HCT116 (cell line): Measurements from ENCODE around the gene MCC. TPM values are rescaled to one million over a fixed set of nuclear protein-coding genes. Genes with fewer than 3 reads are reported as not detected.

ENCODE experiments used
- ATAC-seq: fragments of 200-7000 bp; cut with Tn5 transposase; 2 replicates; pipeline ENCODE4 v1.9.1; 2020; ENCODE audit warnings: mild to moderate bottlenecking, moderate library complexity
- BruUV-seq: library from RNA; stranded (reverse); fragments of 400-500 nt; replicated peaks from 2 replicates; lab custom pipeline; 2021; lab: Mats Ljungman, UMichigan
- CTCF ChIA-PET: fragments of 300-600 bp; sonication (Branson Sonifier 250); formaldehyde crosslinking; loops from one replicate; lab custom pipeline; 2021; ENCODE audit warnings: antibody characterized with exemption; lab: Charles Lee
- POLR2A ChIA-PET: fragments of 300-600, 350-600 bp; sonication (Branson Sonifier 250); formaldehyde crosslinking; loops from one replicate; lab custom pipeline; 2021; ENCODE audit warnings: antibody characterized with exemption; lab: Charles Lee
- RAD21 ChIA-PET, 2 experiments: fragments of 300-600 bp; sonication (Branson Sonifier 250); formaldehyde crosslinking; loops; one replicate each; lab custom pipeline; 2023; ENCODE audit warnings: low total read pairs in 2 of 2; ENCODE audit not compliant: uncharacterized antibody in 2 of 2, unreplicated experiment in 2 of 2, low non-redundant PET in 1 of 2; lab: Charles Lee
- DNase-seq: peaks from one replicate; pipeline ENCODE4 v3.0.0-alpha.2; 2010; ENCODE audit warnings: low read depth, low spot score
- H2AFZ ChIP-seq: fragments of 200-600 bp; shearing (Covaris generic), sonication (generic); 2 replicates; pipeline ENCODE4 v1.6.1; 2017; ENCODE audit warnings: low read depth, mixed run types, mixed read lengths, antibody characterized with exemption, low read length; ENCODE audit not compliant: poor library complexity, severe bottlenecking
- H3K27ac ChIP-seq: 2 replicates; pipeline ENCODE4 v1.5.1; 2012; ENCODE audit warnings: low read depth, low read length
- H3K27me3 ChIP-seq: fragments of 200-600 bp; sonication (generic); 2 replicates; pipeline ENCODE4 v1.6.1; 2016; ENCODE audit warnings: mixed run types, low read length, mixed read lengths; ENCODE audit not compliant: insufficient read depth
- H3K36me3 ChIP-seq, 2 experiments: fragments of 200-500 bp in 1 of 2; fragments of 200-600 bp in 1 of 2; sonication (Bioruptor generic) in 1 of 2; sonication (generic) in 1 of 2; 2 replicates each; pipeline versions ENCODE4 v1.5.1 to v1.6.1; 2014 to 2016; ENCODE audit warnings: low read length in 2 of 2, inconsistent platforms in 1 of 2, mixed read lengths in 1 of 2, mixed run types in 1 of 2; ENCODE audit not compliant: insufficient read depth in 2 of 2, control insufficient read depth in 1 of 2
- H3K4me1 ChIP-seq, 2 experiments: fragments of 200-600 bp in 1 of 2; sonication (generic) in 1 of 2; 2 replicates each; pipeline versions ENCODE4 v1.5.1 to v1.6.1; 2012 to 2017; ENCODE audit warnings: low read length in 2 of 2, inconsistent platforms in 1 of 2, mild to moderate bottlenecking in 1 of 2, mixed read lengths in 1 of 2, mixed run types in 1 of 2, moderate library complexity in 1 of 2; ENCODE audit not compliant: insufficient read depth in 2 of 2, control insufficient read depth in 1 of 2
- H3K4me2 ChIP-seq: fragments of 200-600 bp; sonication (generic); 2 replicates; pipeline ENCODE4 v1.6.1; 2017; ENCODE audit warnings: mixed run types, low read length, mixed read lengths
- H3K4me3 ChIP-seq, 2 experiments: fragments of 200-600 bp in 1 of 2; sonication (generic) in 1 of 2; replicated peaks in 1 of 2; 2 replicates each; pipeline ENCODE4 v1.5.1; 2011 to 2016; ENCODE audit warnings: low read length in 2 of 2, control low read depth in 1 of 2, low read depth in 1 of 2, mild to moderate bottlenecking in 1 of 2, mixed read lengths in 1 of 2, mixed run types in 1 of 2
- H3K79me2 ChIP-seq: fragments of 200-600 bp; sonication (generic); 2 replicates; pipeline ENCODE4 v1.6.1; 2017; ENCODE audit warnings: mild to moderate bottlenecking, mixed run types, low read length, moderate library complexity, mixed read lengths; ENCODE audit not compliant: insufficient read depth
- H3K9ac ChIP-seq: fragments of 200-600 bp; sonication (generic); 2 replicates; pipeline ENCODE4 v1.6.1; 2016; ENCODE audit warnings: low read length, mixed read lengths
- H3K9me2 ChIP-seq: fragments of 200-600 bp; sonication (generic), shearing (Covaris generic); 2 replicates; pipeline ENCODE4 v1.6.1; 2017; ENCODE audit warnings: mixed run types, mild to moderate bottlenecking, moderate library complexity; ENCODE audit not compliant: insufficient read depth
- H3K9me3 ChIP-seq, 2 experiments: fragments of 200-500 bp in 1 of 2; fragments of 200-600 bp in 1 of 2; sonication (Bioruptor generic) in 1 of 2; sonication (generic) in 1 of 2; 2 replicates each; pipeline ENCODE4 v1.6.1; 2014 to 2017; ENCODE audit warnings: low read length in 2 of 2, mixed read lengths in 2 of 2, inconsistent platforms in 1 of 2, low read depth in 1 of 2, mild to moderate bottlenecking in 1 of 2, mixed run types in 1 of 2, moderate library complexity in 1 of 2; ENCODE audit not compliant: control insufficient read depth in 1 of 2, insufficient read depth in 1 of 2
- H4K20me1 ChIP-seq: fragments of 200-600 bp; sonication (generic), shearing (Covaris generic); 2 replicates; pipeline ENCODE4 v1.6.1; 2017; ENCODE audit warnings: mixed run types, mild to moderate bottlenecking, moderate library complexity; ENCODE audit not compliant: insufficient read depth
- ATF3 ChIP-seq: IDR thresholded peaks from 2 replicates; pipeline ENCODE4 v1.6.1; 2012
- CTCF ChIP-seq, 3 experiments: fragments of 200-600 bp in 1 of 3; sonication (generic) in 1 of 3; IDR thresholded peaks in 2 of 3; conservative IDR thresholded peaks in 1 of 3; 2 replicates each; pipeline ENCODE4 v1.5.1; 2012 to 2017; ENCODE audit warnings: low read depth in 2 of 3, low read length in 2 of 3, antibody characterized with exemption in 1 of 3, borderline replicate concordance in 1 of 3, control low read depth in 1 of 3, mild to moderate bottlenecking in 1 of 3, mixed read lengths in 1 of 3, mixed run types in 1 of 3, moderate library complexity in 1 of 3; ENCODE audit not compliant: insufficient read depth in 1 of 3
- ELF1 ChIP-seq: IDR thresholded peaks from 2 replicates; pipeline ENCODE4 v1.6.1; 2012; ENCODE audit warnings: low read depth, borderline replicate concordance
- EZH2 ChIP-seq: fragments of 200-600 bp; sonication (generic); IDR thresholded peaks from 2 replicates; pipeline ENCODE4 v1.6.1; 2017; ENCODE audit warnings: antibody characterized with exemption, mixed run types
- EZH2phosphoT487 ChIP-seq: fragments of 200-600 bp; IDR thresholded peaks from 2 replicates; pipeline ENCODE4 v1.6.1; 2018; ENCODE audit warnings: antibody characterized with exemption, borderline replicate concordance
- FOSL1 ChIP-seq: IDR thresholded peaks from 2 replicates; pipeline ENCODE4 v1.6.1; 2012; ENCODE audit warnings: low read depth
- MAX ChIP-seq: IDR thresholded peaks from 2 replicates; pipeline ENCODE4 v1.6.1; 2012
- POLR2A ChIP-seq: IDR thresholded peaks from 2 replicates; pipeline ENCODE4 v1.7.0; 2011; ENCODE audit warnings: borderline replicate concordance; ENCODE audit not compliant: insufficient read depth, insufficient read length; ENCODE audit errors: extremely low read depth
- RAD21 ChIP-seq: IDR thresholded peaks from 2 replicates; pipeline ENCODE4 v1.6.1; 2012; ENCODE audit warnings: low read depth, mild to moderate bottlenecking
- REST ChIP-seq: IDR thresholded peaks from 2 replicates; pipeline ENCODE4 v1.6.1; 2012; ENCODE audit warnings: low read depth
- SIN3A ChIP-seq: IDR thresholded peaks from 2 replicates; pipeline ENCODE4 v1.6.1; 2012; ENCODE audit warnings: low read depth
- SP1 ChIP-seq: IDR thresholded peaks from 2 replicates; pipeline ENCODE4 v1.6.1; 2012; ENCODE audit warnings: low read depth
- TCF7L2 ChIP-seq: IDR thresholded peaks from 2 replicates; pipeline ENCODE4 v1.7.0; 2011; ENCODE audit warnings: borderline replicate concordance, inconsistent platforms; ENCODE audit not compliant: insufficient read depth, insufficient read length; ENCODE audit errors: extremely low read depth
- YY1 ChIP-seq: IDR thresholded peaks from 2 replicates; pipeline ENCODE4 v1.6.1; 2011; ENCODE audit warnings: low read length, low read depth, moderate library complexity, mild to moderate bottlenecking; ENCODE audit not compliant: insufficient replicate concordance; ENCODE audit errors: extremely low read depth
- ZNF274 ChIP-seq: fragments of 200-500 bp; sonication (Bioruptor generic); IDR thresholded peaks from 2 replicates; pipeline ENCODE4 v1.6.1; 2014; ENCODE audit warnings: mild to moderate bottlenecking, low read depth, low read length, inconsistent platforms
- intact Hi-C: fragments of 100-400 bp; cut with micrococcal nuclease; formaldehyde crosslinking; loops from 2 replicates; pipeline ENCODE4 v1.10.0; 2022
- total RNA-seq: library from RNA; stranded (reverse); gene quantifications from one replicate; pipeline ENCODE4 v1.2.1, GENCODE V29; 2021; ENCODE audit not compliant: unreplicated experiment

Gene MCC
- total RNA-seq, 1 experiment from 2014 or later = 20.1 TPM

- intact Hi-C loops = no loop called here
- POLR2A ChIA-PET = no interaction called here
- RAD21 ChIA-PET = no interaction called here
These were observed 502.0 kb downstream of the MCC start for GRCh38 chr5:112986224-112986623.

GRCh38 chr5:112983363-112983762, 504.9 kb downstream of the MCC start:
- no peaks in the 10 kb centered on the region for H3K9me3 ChIP-seq
- no peak for ATAC-seq
- ChIA-PET POLR2A (no interaction called here), RAD21 (no interaction called here), CTCF (no interaction called here)
- BruUV-seq = no TSS peak
- H3K4me2 ChIP-seq = no peak overlapping the region
- DNase-seq = no peak
- no peaks in the 10 kb centered on the region for H3K36me3 ChIP-seq
- no peaks in the 10 kb centered on the region for H3K9me2 ChIP-seq
- TF ChIP-seq TCF7L2 = no peak
- TF ChIP-seq ZNF274 = no peak
- no peak for TF ChIP-seq POLR2A
- no peak for TF ChIP-seq CTCF (IDR thresholded peaks at IDR 0.05 in 2 of 3, conservative IDR thresholded peaks at IDR 0.05 in 1 of 3; ENCODE audit: borderline replicate concordance in 1 of 3, insufficient read depth in 1 of 3, low read depth in 2 of 3, low read length in 2 of 3)
- TF ChIP-seq MAX = no peak
- no peak for TF ChIP-seq RAD21
- TF ChIP-seq ELF1 = no peak
- TF ChIP-seq FOSL1 = no peak
- no peak for TF ChIP-seq SP1
- no peak for TF ChIP-seq REST
- TF ChIP-seq EZH2phosphoT487 = no peak
- no peak for TF ChIP-seq EZH2
- no peak for TF ChIP-seq ATF3
- TF ChIP-seq SIN3A = no peak
- no peaks in the 10 kb centered on the region for H4K20me1 ChIP-seq
- no peak overlapping the region for H3K4me3 ChIP-seq
- intact Hi-C loops = no loop called here
- peaks cover 98% of the 10 kb centered on the region for H3K79me2 ChIP-seq
- no peak overlapping the region for H2AFZ ChIP-seq
- peaks cover 0 to 5% of the 10 kb centered on the region in 2 experiments; a peak in 2 of 4 replicates for H3K4me1 ChIP-seq
- no peak overlapping the region for H3K27ac ChIP-seq
- no peak overlapping the region for H3K9ac ChIP-seq
- H3K27me3 ChIP-seq = no peaks in the 10 kb centered on the region

More at GRCh38 chr5:112986224-112986623, 502.0 kb downstream of the MCC start:
- no TSS peak for BruUV-seq
- no peaks in the 10 kb centered on the region for H3K27me3 ChIP-seq
- H2AFZ ChIP-seq = no peak overlapping the region
- no peak overlapping the region for H3K4me2 ChIP-seq
- peaks cover 97% of the 10 kb centered on the region for H3K79me2 ChIP-seq
- H3K4me3 ChIP-seq = no peak overlapping the region
- H3K4me1 ChIP-seq = no peaks in the 10 kb centered on the region
- H4K20me1 ChIP-seq = no peaks in the 10 kb centered on the region
- TF ChIP-seq RAD21 = no peak
- no peak for TF ChIP-seq FOSL1
- TF ChIP-seq YY1 = no peak
- DNase-seq (no peak), ATAC-seq (no peak)
- H3K36me3 ChIP-seq = no peaks in the 10 kb centered on the region; a peak in 1 of 4 replicates
- no peaks in the 10 kb centered on the region for H3K9me3 ChIP-seq
- no peaks in the 10 kb centered on the region for H3K9me2 ChIP-seq
- no peak overlapping the region for H3K27ac ChIP-seq
- H3K9ac ChIP-seq = no peak overlapping the region
- CTCF ChIA-PET = interaction anchor here (2.2 kb wide), 1 partner anchor 10 kb away, joined by 14 read pairs; no protein-coding TSS in a partner anchor
